ENCODE results near the gene PRDM11.

PRDM11 gene

GRCh38 chr11:45264839-45265515 is 118.5 kb downstream of the PRDM11 start:
- Histone ChIP-seq H3K14ac (ENCODE audit: low read length in 2 of 2) (no peak overlapping the region), H4K8ac (ENCODE audit: low read length) (no peak overlapping the region), H3K36me3 (ENCODE audit: control insufficient read depth in 1 of 2, insufficient read depth in 2 of 2, low read depth in 1 of 2, low read length in 2 of 2) (no peaks in the 10 kb centered on the region), H3K4ac (ENCODE audit: low read depth in 1 of 2, low read length in 2 of 2) (no peak overlapping the region), H3K4me2 (ENCODE audit: low read length, poor library complexity, severe bottlenecking) (peak overlapping the region; percentile 26), H3K4me1 (ENCODE audit: control insufficient read depth, insufficient read depth, low read depth, low read length) (peaks cover 24% of the 10 kb centered on the region), H2BK12ac (ENCODE audit: low read length in 2 of 2) (no peak overlapping the region), H3K9me3 (ENCODE audit: control insufficient read depth, low read length) (no peaks in the 10 kb centered on the region), H2BK5ac (ENCODE audit: low read depth, low read length, poor library complexity, severe bottlenecking) (no peak overlapping the region), H2AFZ (ENCODE audit: low read depth, low read length) (no peak overlapping the region), H2BK120ac (ENCODE audit: low read depth, low read length) (no peak overlapping the region), H4K91ac (ENCODE audit: low read length) (peak overlapping the region; percentile 72), H3K79me1 (replicated peaks; ENCODE audit: low read length, poor library complexity, severe bottlenecking) (no peaks in the 10 kb centered on the region), H3K23ac (ENCODE audit: low read length in 2 of 2) (peak overlapping the region in 1 of 2 experiments; percentile 36), H3K4me3 (ENCODE audit: insufficient read depth in 1 of 2, low read depth in 1 of 2, low read length in 2 of 2) (peak overlapping the region in 1 of 2 experiments; percentile 24), H2AK5ac (ENCODE audit: low read length, severe bottlenecking) (peak overlapping the region; percentile 55), H3K27ac (ENCODE audit: low read length, poor library complexity, severe bottlenecking) (peak overlapping the region; percentile 85), H3K27me3 (ENCODE audit: control insufficient read depth in 1 of 2, insufficient read depth in 1 of 2, low read length in 2 of 2) (peaks cover 0 to 36% of the 10 kb centered on the region in 2 experiments), H3K18ac (ENCODE audit: low read depth in 1 of 2, low read length in 2 of 2) (no peak overlapping the region), H3K9ac (ENCODE audit: low read length) (peak overlapping the region; percentile 39), H2BK15ac (ENCODE audit: low read depth, poor library complexity, severe bottlenecking) (peak overlapping the region; percentile 23)
- peak; percentile 73 for DNase-seq
- WGBS, result 64% methylated on average over 11 of the region's 11 CpGs

GRCh38 chr11:45265969-45266675 is 119.7 kb downstream of the PRDM11 start:
- no peak overlapping the region for H2AK5ac ChIP-seq (ENCODE audit: low read length, severe bottlenecking)
- H3K4me2 ChIP-seq (ENCODE audit: low read length, poor library complexity, severe bottlenecking), result no peak overlapping the region
- H2BK5ac ChIP-seq (ENCODE audit: low read depth, low read length, poor library complexity, severe bottlenecking), result no peak overlapping the region
- H2BK12ac ChIP-seq (ENCODE audit: low read length in 2 of 2), result no peak overlapping the region
- H3K9me3 ChIP-seq (ENCODE audit: control insufficient read depth, low read length), result no peaks in the 10 kb centered on the region
- 89% methylated on average over 1 of the region's 2 CpGs for WGBS
- no peak overlapping the region for H3K9ac ChIP-seq (ENCODE audit: low read length)
- H4K91ac ChIP-seq (ENCODE audit: low read length), result no peak overlapping the region
- H2AFZ ChIP-seq (ENCODE audit: low read depth, low read length), result no peak overlapping the region
- no peak overlapping the region for H3K4me3 ChIP-seq (ENCODE audit: insufficient read depth in 1 of 2, low read depth in 1 of 2, low read length in 2 of 2)
- no peaks in the 10 kb centered on the region for H3K79me1 ChIP-seq (replicated peaks; ENCODE audit: low read length, poor library complexity, severe bottlenecking)
- peaks cover 0 to 46% of the 10 kb centered on the region in 2 experiments for H3K27me3 ChIP-seq (ENCODE audit: control insufficient read depth in 1 of 2, insufficient read depth in 1 of 2, low read length in 2 of 2)
- no peak overlapping the region for H3K23ac ChIP-seq (ENCODE audit: low read length in 2 of 2)
- no peak overlapping the region for H4K8ac ChIP-seq (ENCODE audit: low read length)
- no peak for DNase-seq
- H3K18ac ChIP-seq (ENCODE audit: low read depth in 1 of 2, low read length in 2 of 2), result no peak overlapping the region
- no peak overlapping the region for H3K27ac ChIP-seq (ENCODE audit: low read length, poor library complexity, severe bottlenecking)
- no peak overlapping the region for H3K4ac ChIP-seq (ENCODE audit: low read depth in 1 of 2, low read length in 2 of 2)
- H2BK120ac ChIP-seq (ENCODE audit: low read depth, low read length), result no peak overlapping the region
- H3K14ac ChIP-seq (ENCODE audit: low read length in 2 of 2), result no peak overlapping the region
- no peak overlapping the region for H2BK15ac ChIP-seq (ENCODE audit: low read depth, poor library complexity, severe bottlenecking)
- no peaks in the 10 kb centered on the region for H3K36me3 ChIP-seq (ENCODE audit: control insufficient read depth in 1 of 2, insufficient read depth in 2 of 2, low read depth in 1 of 2, low read length in 2 of 2)
- H3K4me1 ChIP-seq (ENCODE audit: control insufficient read depth, insufficient read depth, low read depth, low read length), result peaks cover 23% of the 10 kb centered on the region

GRCh38 chr11:45266676-45267020 is 120.2 kb downstream of the PRDM11 start:
- Histone ChIP-seq H3K4me3 (ENCODE audit: insufficient read depth in 1 of 2, low read depth in 1 of 2, low read length in 2 of 2) (no peak overlapping the region), H4K91ac (ENCODE audit: low read length) (no peak overlapping the region), H3K27me3 (ENCODE audit: control insufficient read depth in 1 of 2, insufficient read depth in 1 of 2, low read length in 2 of 2) (peaks cover 0 to 52% of the 10 kb centered on the region in 2 experiments), H3K4me1 (ENCODE audit: control insufficient read depth, insufficient read depth, low read depth, low read length) (peaks cover 23% of the 10 kb centered on the region), H3K4me2 (ENCODE audit: low read length, poor library complexity, severe bottlenecking) (no peak overlapping the region), H3K14ac (ENCODE audit: low read length in 2 of 2) (no peak overlapping the region), H3K27ac (ENCODE audit: low read length, poor library complexity, severe bottlenecking) (peak overlapping the region; percentile 14), H3K9me3 (ENCODE audit: control insufficient read depth, low read length) (no peaks in the 10 kb centered on the region), H3K23ac (ENCODE audit: low read length in 2 of 2) (no peak overlapping the region), H2AK5ac (ENCODE audit: low read length, severe bottlenecking) (no peak overlapping the region), H3K36me3 (ENCODE audit: control insufficient read depth in 1 of 2, insufficient read depth in 2 of 2, low read depth in 1 of 2, low read length in 2 of 2) (no peaks in the 10 kb centered on the region), H2AFZ (ENCODE audit: low read depth, low read length) (no peak overlapping the region), H3K9ac (ENCODE audit: low read length) (no peak overlapping the region), H3K4ac (ENCODE audit: low read depth in 1 of 2, low read length in 2 of 2) (no peak overlapping the region), H2BK12ac (ENCODE audit: low read length in 2 of 2) (no peak overlapping the region), H4K8ac (ENCODE audit: low read length) (no peak overlapping the region), H2BK15ac (ENCODE audit: low read depth, poor library complexity, severe bottlenecking) (no peak overlapping the region), H2BK5ac (ENCODE audit: low read depth, low read length, poor library complexity, severe bottlenecking) (no peak overlapping the region), H3K79me1 (replicated peaks; ENCODE audit: low read length, poor library complexity, severe bottlenecking) (no peaks in the 10 kb centered on the region), H2BK120ac (ENCODE audit: low read depth, low read length) (no peak overlapping the region), H3K18ac (ENCODE audit: low read depth in 1 of 2, low read length in 2 of 2) (no peak overlapping the region)
- DNase-seq, result no peak
- WGBS, result 94% methylated on average over 1 of the region's 1 CpG

GRCh38 chr11:45267052-45267451 is 120.6 kb downstream of the PRDM11 start:
- DNase-seq, result no peak
- H3K4me1 ChIP-seq (ENCODE audit: control insufficient read depth, insufficient read depth, low read depth, low read length), result peaks cover 23% of the 10 kb centered on the region
- no peak overlapping the region for H3K27ac ChIP-seq (ENCODE audit: low read length, poor library complexity, severe bottlenecking)
- H3K4me2 ChIP-seq (ENCODE audit: low read length, poor library complexity, severe bottlenecking), result no peak overlapping the region
- no peak overlapping the region for H3K18ac ChIP-seq (ENCODE audit: low read depth in 1 of 2, low read length in 2 of 2)
- H2BK5ac ChIP-seq (ENCODE audit: low read depth, low read length, poor library complexity, severe bottlenecking), result no peak overlapping the region
- H3K4me3 ChIP-seq (ENCODE audit: insufficient read depth in 1 of 2, low read depth in 1 of 2, low read length in 2 of 2), result no peak overlapping the region
- no peak overlapping the region for H3K23ac ChIP-seq (ENCODE audit: low read length in 2 of 2)
- no peaks in the 10 kb centered on the region for H3K79me1 ChIP-seq (replicated peaks; ENCODE audit: low read length, poor library complexity, severe bottlenecking)
- WGBS, result 56% methylated on average over 11 of the region's 14 CpGs
- no peak overlapping the region for H4K91ac ChIP-seq (ENCODE audit: low read length)
- H2AK5ac ChIP-seq (ENCODE audit: low read length, severe bottlenecking), result peak overlapping the region; percentile 11
- no peak overlapping the region for H3K9ac ChIP-seq (ENCODE audit: low read length)
- peaks cover 0 to 54% of the 10 kb centered on the region in 2 experiments for H3K27me3 ChIP-seq (ENCODE audit: control insufficient read depth in 1 of 2, insufficient read depth in 1 of 2, low read length in 2 of 2)
- no peaks in the 10 kb centered on the region for H3K9me3 ChIP-seq (ENCODE audit: control insufficient read depth, low read length)
- no peak overlapping the region for H2BK15ac ChIP-seq (ENCODE audit: low read depth, poor library complexity, severe bottlenecking)
- H3K4ac ChIP-seq (ENCODE audit: low read depth in 1 of 2, low read length in 2 of 2), result no peak overlapping the region
- H3K36me3 ChIP-seq (ENCODE audit: control insufficient read depth in 1 of 2, insufficient read depth in 2 of 2, low read depth in 1 of 2, low read length in 2 of 2), result no peaks in the 10 kb centered on the region
- H2BK120ac ChIP-seq (ENCODE audit: low read depth, low read length), result no peak overlapping the region
- no peak overlapping the region for H3K14ac ChIP-seq (ENCODE audit: low read length in 2 of 2)
- H2BK12ac ChIP-seq (ENCODE audit: low read length in 2 of 2), result no peak overlapping the region
- H2AFZ ChIP-seq (ENCODE audit: low read depth, low read length), result no peak overlapping the region
- H4K8ac ChIP-seq (ENCODE audit: low read length), result no peak overlapping the region
